Measurements from ENCODE around the gene OR10H5.
"Not testable (repeated sequence)": the region's sequence is repeated elsewhere in the genome, so short reads cannot be mapped to it uniquely, and the experiment has no call there.

OR10H5 gene

GRCh38 chr19:15787611-15788155 is at the start of gene OR10H5:
Gene OR10H5 (plus strand): TSS chr19:15787661. CDS start chr19:15794049, 6,388 bp downstream.
- TF ChIP-seq ZNF274 (IDR thresholded peaks at IDR 0.05; ENCODE audit: low read depth, low read length): no peak
- no peak within 1 kb of the TSS for H3K4me3 ChIP-seq (ENCODE audit: low read length)

GRCh38 chr19:15737722-15738121 is 49.7 kb upstream of the OR10H5 start, which contains the start of gene OR10H3:
Gene OR10H3 (plus strand): TSS chr19:15737985. CDS start chr19:15741393, 3,408 bp downstream.
- TF ChIP-seq ZNF274 (IDR thresholded peaks at IDR 0.05; ENCODE audit: low read depth, low read length): no peak
- H3K4me3 ChIP-seq (ENCODE audit: low read length): no peak within 1 kb of the TSS

GRCh38 chr19:15740785-15741184 is 46.7 kb upstream of the OR10H5 start:
- no peak overlapping the region for H3K4me3 ChIP-seq (ENCODE audit: low read length)
- TF ChIP-seq ZNF274 (IDR thresholded peaks at IDR 0.05; ENCODE audit: low read depth, low read length): no peak

- no peak overlapping the region for H3K4me3 ChIP-seq (ENCODE audit: low read length)
- TF ChIP-seq ZNF274 (IDR thresholded peaks at IDR 0.05; ENCODE audit: low read depth, low read length): no peak
Measured at GRCh38 chr19:15748239-15748638, 39.2 kb upstream of the OR10H5 start.

GRCh38 chr19:15758379-15758778 is 29.1 kb upstream of the OR10H5 start:
- no peak for TF ChIP-seq ZNF274 (IDR thresholded peaks at IDR 0.05; ENCODE audit: low read depth, low read length)
- H3K4me3 ChIP-seq (ENCODE audit: low read length): no peak overlapping the region

GRCh38 chr19:15759962-15760565 is 27.4 kb upstream of the OR10H5 start:
- no peak for TF ChIP-seq ZNF274 (IDR thresholded peaks at IDR 0.05; ENCODE audit: low read depth, low read length)
- H3K4me3 ChIP-seq (ENCODE audit: low read length): no peak overlapping the region

DNA sequence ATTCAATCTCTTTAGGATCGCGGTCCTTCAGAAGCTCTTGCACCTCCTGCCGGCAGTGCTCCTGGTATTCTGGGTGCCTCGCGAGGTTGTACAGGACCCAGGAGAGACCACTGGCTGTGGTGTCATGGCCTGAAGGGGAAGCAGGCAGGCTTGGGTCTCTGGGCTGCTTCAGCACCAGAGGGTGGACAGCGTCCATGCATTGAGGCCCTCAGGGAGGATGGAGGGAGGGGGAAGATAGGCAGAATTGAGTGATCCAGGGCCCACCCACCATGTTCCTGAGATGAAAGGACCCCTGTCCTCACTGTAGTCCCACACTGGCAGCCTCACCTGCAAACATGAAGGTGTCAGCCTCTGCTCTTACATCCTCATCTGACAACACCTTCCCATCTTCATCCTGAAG is 17.9 kb upstream of the OR10H5 start:
- TF ChIP-seq ZNF274 (IDR thresholded peaks at IDR 0.05; ENCODE audit: low read depth, low read length): no peak
- H3K4me3 ChIP-seq (ENCODE audit: low read length): no peak overlapping the region

GRCh38 chr19:15774159-15774558 is 13.3 kb upstream of the OR10H5 start:
- not testable (repeated sequence) for H3K4me3 ChIP-seq (ENCODE audit: low read length)

GRCh38 chr19:15775249-15775648 is 12.2 kb upstream of the OR10H5 start:
- TF ChIP-seq ZNF274 (IDR thresholded peaks at IDR 0.05; ENCODE audit: low read depth, low read length): no peak
- no peak overlapping the region for H3K4me3 ChIP-seq (ENCODE audit: low read length)

- no peak overlapping the region for H3K4me3 ChIP-seq (ENCODE audit: low read length)
- TF ChIP-seq ZNF274 (IDR thresholded peaks at IDR 0.05; ENCODE audit: low read depth, low read length): no peak
Measured at GRCh38 chr19:15776264-15776663, 11.2 kb upstream of the OR10H5 start.

GRCh38 chr19:15776991-15777970 is 10.2 kb upstream of the OR10H5 start:
- no peak for TF ChIP-seq ZNF274 (IDR thresholded peaks at IDR 0.05; ENCODE audit: low read depth, low read length)

GRCh38 chr19:15779756-15780476 is 7.5 kb upstream of the OR10H5 start:
- H3K4me3 ChIP-seq (ENCODE audit: low read length): no peak overlapping the region
- no peak for TF ChIP-seq ZNF274 (IDR thresholded peaks at IDR 0.05; ENCODE audit: low read depth, low read length)

More at GRCh38 chr19:15776991-15777970, 10.2 kb upstream of the OR10H5 start:
- H3K4me3 ChIP-seq (ENCODE audit: low read length): no peak overlapping the region

DNA sequence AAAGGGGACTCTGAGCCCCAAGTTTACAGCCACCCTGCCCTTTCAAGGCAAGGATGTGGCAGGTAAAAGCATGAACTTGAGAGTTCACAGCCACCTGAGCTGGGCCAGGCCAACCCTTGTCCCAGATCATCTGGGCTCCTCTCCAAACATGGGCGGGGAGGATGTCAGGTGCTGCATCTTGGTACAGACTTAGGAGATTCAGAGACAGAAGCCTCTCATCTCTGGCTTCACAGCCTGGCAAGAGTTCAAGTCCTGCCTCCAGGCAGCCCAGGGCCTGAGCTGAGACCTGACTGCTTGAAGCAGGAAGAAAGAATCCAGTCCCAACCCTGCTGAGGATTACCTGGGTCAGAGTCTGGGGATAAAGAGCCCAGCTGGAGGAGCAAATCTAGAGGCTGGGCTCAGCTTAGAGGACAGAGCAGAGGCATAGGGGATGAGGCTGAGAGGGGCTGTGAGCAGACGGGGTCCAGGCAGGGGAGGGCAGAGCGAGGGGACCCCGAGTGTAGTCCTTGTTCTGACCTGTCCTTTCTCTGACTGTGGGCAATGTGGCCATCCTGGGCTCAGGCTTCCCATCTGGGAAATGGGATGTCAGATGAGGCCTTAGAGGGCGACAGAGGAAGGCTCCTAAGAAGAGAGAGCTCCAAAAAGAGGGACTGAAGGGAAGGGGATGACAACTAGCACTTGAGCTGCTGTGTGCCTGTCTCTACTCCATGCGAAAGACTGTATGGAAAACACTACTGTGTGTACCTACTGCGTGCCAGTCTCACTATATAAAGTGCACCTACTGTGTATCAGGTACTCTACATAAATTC is 6.6 kb upstream of the OR10H5 start:
- TF ChIP-seq ZNF274 (IDR thresholded peaks at IDR 0.05; ENCODE audit: low read depth, low read length): no peak

More for the DNA sequence above, 6.6 kb upstream of the OR10H5 start:
- H3K4me3 ChIP-seq (ENCODE audit: low read length): no peak overlapping the region

Data from GM08714 (cell line).